ENCODE data around the gene NRSN2.
"Not testable (repeated sequence)": the region's sequence is repeated elsewhere in the genome, so short reads cannot be mapped to it uniquely, and the experiment has no call there.

Gene NRSN2

GRCh38 chr20:387520-387919, 40.6 kb downstream of the NRSN2 start:
- DNase-seq (ENCODE audit: extremely low read depth, insufficient read length): no peak
- TF ChIP-seq CTCF (IDR thresholded peaks at IDR 0.05; ENCODE audit: insufficient read depth, low read length, poor library complexity, severe bottlenecking): no peak
- no peak overlapping the region for H3K4me3 ChIP-seq (replicated peaks; ENCODE audit: low read depth, low read length)
- peaks cover 28% of the 10 kb centered on the region for H3K36me3 ChIP-seq (ENCODE audit: control insufficient read depth, insufficient read depth, low read length)
- no peaks in the 10 kb centered on the region for H3K27me3 ChIP-seq (replicated peaks; ENCODE audit: control insufficient read depth, insufficient read depth, low read length)

GRCh38 chr20:388034-388994, 41.4 kb downstream of the NRSN2 start:
- DNase-seq (ENCODE audit: extremely low read depth, insufficient read length): no peak
- no peaks in the 10 kb centered on the region for H3K27me3 ChIP-seq (replicated peaks; ENCODE audit: control insufficient read depth, insufficient read depth, low read length)
- TF ChIP-seq CTCF (IDR thresholded peaks at IDR 0.05; ENCODE audit: insufficient read depth, low read length, poor library complexity, severe bottlenecking): no peak
- peaks cover 28% of the 10 kb centered on the region for H3K36me3 ChIP-seq (ENCODE audit: control insufficient read depth, insufficient read depth, low read length)
- no peak overlapping the region for H3K4me3 ChIP-seq (replicated peaks; ENCODE audit: low read depth, low read length)

DNA sequence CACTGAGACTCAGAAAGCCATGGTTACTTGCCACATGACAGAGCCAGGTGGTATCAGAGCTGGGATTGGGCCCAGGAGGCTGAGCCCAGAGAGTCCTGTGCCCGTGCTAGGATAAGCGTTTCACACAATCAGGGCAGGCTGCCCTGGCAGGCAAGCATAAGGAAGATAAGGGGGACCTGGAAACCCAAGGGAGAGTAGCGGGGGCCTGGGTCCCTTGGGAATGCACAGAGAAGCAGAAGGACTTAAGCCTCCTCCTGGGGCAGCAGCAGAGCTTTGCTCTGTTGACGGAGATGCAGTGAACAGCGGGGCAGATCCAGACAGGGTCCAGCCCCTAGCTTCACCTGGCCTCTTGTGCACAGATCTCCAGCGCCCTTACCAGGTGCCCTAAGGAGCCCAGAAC, 42.3 kb downstream of the NRSN2 start:
- Histone ChIP-seq H3K36me3 (ENCODE audit: control insufficient read depth, insufficient read depth, low read length) (peaks cover 28% of the 10 kb centered on the region), H3K27me3 (replicated peaks; ENCODE audit: control insufficient read depth, insufficient read depth, low read length) (no peaks in the 10 kb centered on the region), H3K4me3 (replicated peaks; ENCODE audit: low read depth, low read length) (no peak overlapping the region)
- TF ChIP-seq CTCF (IDR thresholded peaks at IDR 0.05; ENCODE audit: insufficient read depth, low read length, poor library complexity, severe bottlenecking): no peak
- no peak for DNase-seq (ENCODE audit: extremely low read depth, insufficient read length)

- DNase-seq (ENCODE audit: extremely low read depth, insufficient read length): no peak
- Histone ChIP-seq H3K27me3 (replicated peaks; ENCODE audit: control insufficient read depth, insufficient read depth, low read length) (no peaks in the 10 kb centered on the region), H3K4me3 (replicated peaks; ENCODE audit: low read depth, low read length) (no peak overlapping the region), H3K36me3 (ENCODE audit: control insufficient read depth, insufficient read depth, low read length) (peaks cover 27% of the 10 kb centered on the region)
- TF ChIP-seq CTCF (IDR thresholded peaks at IDR 0.05; ENCODE audit: insufficient read depth, low read length, poor library complexity, severe bottlenecking): no peak
Observed at GRCh38 chr20:391041-391711, 44.3 kb downstream of the NRSN2 start.

- H3K36me3 ChIP-seq (ENCODE audit: control insufficient read depth, insufficient read depth, low read length): peaks cover 30% of the 10 kb centered on the region
- not testable (repeated sequence) for H3K27me3 ChIP-seq (replicated peaks; ENCODE audit: control insufficient read depth, insufficient read depth, low read length); DNase-seq (ENCODE audit: extremely low read depth, insufficient read length); H3K4me3 ChIP-seq (replicated peaks; ENCODE audit: low read depth, low read length)
Observed at GRCh38 chr20:393296-393695, 46.4 kb downstream of the NRSN2 start.

DNA sequence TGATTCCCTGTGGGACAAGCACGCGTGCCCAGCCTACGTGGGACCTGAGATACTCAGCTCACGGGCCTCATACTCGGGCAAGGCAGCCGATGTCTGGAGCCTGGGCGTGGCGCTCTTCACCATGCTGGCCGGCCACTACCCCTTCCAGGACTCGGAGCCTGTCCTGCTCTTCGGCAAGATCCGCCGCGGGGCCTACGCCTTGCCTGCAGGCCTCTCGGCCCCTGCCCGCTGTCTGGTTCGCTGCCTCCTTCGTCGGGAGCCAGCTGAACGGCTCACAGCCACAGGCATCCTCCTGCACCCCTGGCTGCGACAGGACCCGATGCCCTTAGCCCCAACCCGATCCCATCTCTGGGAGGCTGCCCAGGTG, 49.3 kb downstream of the NRSN2 start:
- H3K4me3 ChIP-seq (replicated peaks; ENCODE audit: low read depth, low read length): no peak overlapping the region
- no peak for DNase-seq (ENCODE audit: extremely low read depth, insufficient read length)
- no peaks in the 10 kb centered on the region for H3K27me3 ChIP-seq (replicated peaks; ENCODE audit: control insufficient read depth, insufficient read depth, low read length)
- peaks cover 17% of the 10 kb centered on the region for H3K36me3 ChIP-seq (ENCODE audit: control insufficient read depth, insufficient read depth, low read length)
- no peak for TF ChIP-seq CTCF (IDR thresholded peaks at IDR 0.05; ENCODE audit: insufficient read depth, low read length, poor library complexity, severe bottlenecking)

All from GM06990 (cell line).